Parietal lobe (tissue), 2 donors: Measurements from ENCODE around the gene FBLN1. TPM values are rescaled to one million over a fixed set of nuclear protein-coding genes. Genes with fewer than 3 reads are reported as not detected.

ENCODE experiments used
- small RNA-seq: library from RNA; depleted of rRNA; stranded (forward); fragments of <200 nt; gene quantifications from one replicate; pipeline ENCODE3, GENCODE V24; 2014; ENCODE audit warnings: low replicate concordance
- total RNA-seq: library from RNA; depleted of rRNA; stranded (reverse); fragments of >200 nt; gene quantifications from one replicate; pipeline ENCODE4 v1.2.3, GENCODE V29; 2014

FBLN1 gene, protein sequence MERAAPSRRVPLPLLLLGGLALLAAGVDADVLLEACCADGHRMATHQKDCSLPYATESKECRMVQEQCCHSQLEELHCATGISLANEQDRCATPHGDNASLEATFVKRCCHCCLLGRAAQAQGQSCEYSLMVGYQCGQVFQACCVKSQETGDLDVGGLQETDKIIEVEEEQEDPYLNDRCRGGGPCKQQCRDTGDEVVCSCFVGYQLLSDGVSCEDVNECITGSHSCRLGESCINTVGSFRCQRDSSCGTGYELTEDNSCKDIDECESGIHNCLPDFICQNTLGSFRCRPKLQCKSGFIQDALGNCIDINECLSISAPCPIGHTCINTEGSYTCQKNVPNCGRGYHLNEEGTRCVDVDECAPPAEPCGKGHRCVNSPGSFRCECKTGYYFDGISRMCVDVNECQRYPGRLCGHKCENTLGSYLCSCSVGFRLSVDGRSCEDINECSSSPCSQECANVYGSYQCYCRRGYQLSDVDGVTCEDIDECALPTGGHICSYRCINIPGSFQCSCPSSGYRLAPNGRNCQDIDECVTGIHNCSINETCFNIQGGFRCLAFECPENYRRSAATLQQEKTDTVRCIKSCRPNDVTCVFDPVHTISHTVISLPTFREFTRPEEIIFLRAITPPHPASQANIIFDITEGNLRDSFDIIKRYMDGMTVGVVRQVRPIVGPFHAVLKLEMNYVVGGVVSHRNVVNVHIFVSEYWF
- total RNA-seq, result 42.3 TPM

DNA sequence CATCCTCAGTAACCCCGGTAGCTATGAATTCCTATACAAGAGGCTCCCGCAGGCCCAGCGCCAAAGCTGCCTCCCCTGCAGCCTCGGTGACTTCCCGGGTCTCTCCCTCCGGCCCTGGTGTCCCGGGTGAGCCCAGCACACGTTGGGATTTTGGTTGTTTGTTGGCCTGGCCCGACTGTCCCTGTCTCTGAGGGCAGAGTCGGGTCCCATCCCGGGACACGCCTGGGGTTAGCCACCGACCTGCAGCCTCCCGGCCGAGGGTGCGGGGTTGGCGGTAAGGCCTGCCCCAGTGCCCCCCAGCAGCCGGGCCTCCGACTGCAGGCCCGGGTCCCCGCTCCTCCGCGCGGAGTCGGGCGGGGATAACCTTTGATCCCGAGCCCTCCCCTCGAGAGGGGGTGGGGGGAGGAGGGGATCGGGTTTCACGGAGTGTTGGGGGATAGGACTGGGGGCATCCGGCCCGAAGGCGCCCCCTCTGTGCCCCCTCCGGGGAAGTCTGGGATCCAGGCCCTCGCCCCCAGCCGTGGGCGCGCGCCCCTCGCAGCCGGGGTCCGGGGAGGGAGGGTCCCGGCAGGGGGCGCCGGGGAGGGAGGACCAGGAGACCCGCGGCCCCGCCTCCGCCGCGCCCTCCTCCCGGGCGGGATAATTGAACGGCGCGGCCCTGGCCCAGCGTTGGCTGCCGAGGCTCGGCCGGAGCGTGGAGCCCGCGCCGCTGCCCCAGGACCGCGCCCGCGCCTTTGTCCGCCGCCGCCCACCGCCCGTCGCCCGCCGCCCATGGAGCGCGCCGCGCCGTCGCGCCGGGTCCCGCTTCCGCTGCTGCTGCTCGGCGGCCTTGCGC lies at the start of gene FBLN1:
FBLN1 (plus strand) TSS at position 669 of the 835 bp plus-strand sequence; CDS start at position 772, 103 bp downstream.

Small RNA genes lying within 50 kb of the gene (small RNA-seq; reads per million reads assigned to genes)
- gene RNU6-1161P, result not detected

Other genes starting within 250 kb of the FBLN1 start
- gene UPK3A, start 217.9 kb upstream of the FBLN1 start, total RNA-seq, result not detected
- 57.0 TPM for gene FAM118A, start 192.9 kb upstream of the FBLN1 start, total RNA-seq
- not detected for gene SMC1B, start 89.3 kb upstream of the FBLN1 start, total RNA-seq
- 1.3 TPM for gene RIBC2, start 89.2 kb upstream of the FBLN1 start, total RNA-seq
- 269 TPM for gene ATXN10, start 169.0 kb downstream of the FBLN1 start, total RNA-seq